Left cardiac atrium (tissue), 4 donors: ENCODE results near the gene VAV2. TPM values are rescaled to one million over a fixed set of nuclear protein-coding genes. Genes with fewer than 3 reads are reported as not detected.
A peak's percentile ranks its signal among the peaks of the same experiment; 100 is the strongest.

Experiments
- ATAC-seq, 2 donors: fragments of 200-7000 bp; cut with Tn5 transposase; one replicate each; pipeline ENCODE4 v1.9.1; 2020; ENCODE audit warnings: mild to moderate bottlenecking in 2 of 2, moderate library complexity in 2 of 2
- DNase-seq: peaks from one replicate; pipeline ENCODE4 v3.0.0-alpha.2; 2020
- intact Hi-C, 2 donors: fragments of 100-400 bp; cut with DNase I; formaldehyde crosslinking; loops; one replicate each; pipeline versions ENCODE4 v1.14.1 to v1.15.1; 2022 to 2023
- total RNA-seq, 2 donors: library from RNA; stranded (reverse); fragmentation: NEBNext Ultra II Directional; extraction: Animal tissue kit (Norgen Biotek cat#: 25700); gene quantifications; one replicate each; pipeline ENCODE4 v1.2.1, GENCODE V29; 2021
- donor health status: DM: no; HTN: yes; CAD: no.
- donor health status: DM: no; HTN: yes; CAD: no; lungs with severe emphysema.
- donor health status: DM: yes; HTN: yes; CAD: no.
- donor health status: Dilated cardiomyopathy.

VAV2 gene
- total RNA-seq, 2 donors from 2014 or later = 8.3 to 9.6 TPM

GRCh38 chr9:133948131-133948530 lies 44.0 kb downstream of the VAV2 start:
- intact Hi-C loops = no loop called here
- ATAC-seq (no peak), DNase-seq (peak; percentile 38)

DNA sequence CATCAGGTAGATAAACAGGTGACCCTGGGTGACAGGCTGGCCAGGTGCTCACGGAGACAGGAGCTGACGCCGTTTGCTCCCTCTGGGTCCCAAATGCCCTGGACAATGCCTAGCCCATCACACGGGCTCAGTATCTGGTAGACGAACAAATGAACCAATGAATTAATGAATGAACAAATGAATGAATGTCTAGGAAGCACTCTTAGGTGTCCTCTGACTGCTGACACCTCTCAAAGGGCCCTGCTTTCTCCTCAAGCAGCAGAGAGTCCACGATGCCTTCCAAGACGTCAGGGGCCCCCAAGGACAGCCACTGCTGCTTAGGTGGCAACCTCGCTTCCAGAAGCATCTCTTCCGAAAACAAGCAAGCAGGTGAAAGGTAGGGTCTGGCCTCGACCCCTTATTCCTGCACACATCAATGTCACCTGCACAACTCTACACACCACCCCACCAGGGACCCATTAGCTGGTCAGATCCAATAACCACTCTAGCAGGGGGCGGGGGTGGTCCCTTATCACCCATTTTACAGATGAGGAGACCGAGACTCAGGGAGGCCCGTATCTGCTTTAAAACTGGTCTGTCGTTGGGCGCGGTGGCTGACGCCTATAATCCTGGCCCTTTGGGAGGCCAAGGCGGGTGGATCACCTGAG lies 45.2 kb downstream of the VAV2 start:
- intact Hi-C loops = no loop called here
- DNase-seq = peak; percentile 9
- no peak for ATAC-seq

DNA sequence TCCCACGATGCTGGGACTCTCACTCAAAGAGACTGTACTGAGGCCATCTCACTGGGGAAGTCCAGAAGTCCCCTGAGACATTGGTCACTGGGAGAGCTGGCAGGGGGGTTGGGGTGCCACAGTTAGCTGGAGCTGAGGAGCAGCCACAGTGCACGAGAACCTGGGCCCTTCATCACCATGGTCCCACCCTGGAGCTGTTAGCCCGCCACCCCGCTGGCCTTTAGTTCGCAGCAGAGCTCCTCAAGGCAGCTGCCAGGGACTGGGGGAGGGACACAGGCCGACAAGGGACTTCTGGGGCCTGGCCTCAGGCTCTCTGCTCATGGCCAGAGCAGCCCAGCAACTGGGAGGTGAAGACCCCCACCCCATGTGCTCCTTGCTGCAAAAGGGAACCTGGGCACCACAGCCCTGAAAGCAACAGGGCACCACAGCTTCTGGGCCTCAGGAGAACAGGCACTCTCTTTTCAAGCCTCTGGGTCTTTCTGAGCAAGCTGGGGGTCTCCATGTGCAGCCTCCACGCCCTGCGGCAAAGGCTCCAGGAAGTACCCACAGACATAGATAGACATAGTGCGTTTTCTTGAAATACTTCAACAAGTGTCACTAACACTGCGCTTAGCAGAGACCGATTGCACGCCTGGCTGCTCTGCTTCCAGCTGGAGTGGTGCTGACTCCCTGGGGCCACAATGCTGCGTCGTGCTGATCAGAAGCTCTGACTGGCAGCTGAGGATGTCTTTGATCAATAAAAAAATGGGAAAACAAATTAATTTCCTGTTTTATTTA lies 46.0 kb downstream of the VAV2 start:
- intact Hi-C loops = no loop called here

DNA sequence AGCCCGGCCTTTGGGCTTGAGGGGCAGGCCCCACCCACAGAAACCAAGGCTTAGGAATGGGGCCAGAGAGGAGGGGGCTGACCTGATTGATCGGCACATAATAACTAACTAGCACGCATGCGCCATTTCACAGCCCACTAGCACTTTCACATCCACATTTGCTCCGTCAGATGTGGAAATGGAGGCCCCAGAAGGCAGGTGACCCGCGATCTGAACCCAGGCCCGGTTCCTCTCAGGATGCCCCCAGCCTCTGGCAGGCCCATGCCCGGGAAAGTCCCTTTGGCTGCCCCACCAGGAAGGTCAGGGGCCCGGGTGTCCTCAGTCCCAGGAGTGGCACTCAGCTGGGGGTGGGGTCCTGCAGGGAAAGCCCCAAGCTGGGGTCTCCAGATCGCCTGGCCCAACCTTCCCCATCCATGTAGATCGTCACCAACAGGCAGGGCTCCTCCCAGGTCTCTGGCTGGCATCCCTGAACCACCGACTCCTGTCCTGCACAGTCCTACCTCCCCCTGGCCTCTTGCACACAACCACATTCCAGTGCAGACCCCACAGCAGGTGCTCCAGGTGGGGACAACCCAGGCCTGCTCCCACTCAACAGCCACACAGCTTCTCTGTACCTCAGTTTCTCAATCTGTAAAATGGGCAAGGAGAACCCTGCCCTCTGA lies 46.7 kb downstream of the VAV2 start:
- DNase-seq (peak; percentile 14), ATAC-seq (no peak)
- intact Hi-C loops = no loop called here

More for the DNA sequence above, 46.0 kb downstream of the VAV2 start:
- no peak for ATAC-seq
- peak; percentile 11 for DNase-seq

GRCh38 chr9:133944746-133945135 lies 47.4 kb downstream of the VAV2 start:
- DNase-seq (peak; percentile 63), ATAC-seq (peak; percentile 56 to 74)
- intact Hi-C loops = no loop called here

DNA sequence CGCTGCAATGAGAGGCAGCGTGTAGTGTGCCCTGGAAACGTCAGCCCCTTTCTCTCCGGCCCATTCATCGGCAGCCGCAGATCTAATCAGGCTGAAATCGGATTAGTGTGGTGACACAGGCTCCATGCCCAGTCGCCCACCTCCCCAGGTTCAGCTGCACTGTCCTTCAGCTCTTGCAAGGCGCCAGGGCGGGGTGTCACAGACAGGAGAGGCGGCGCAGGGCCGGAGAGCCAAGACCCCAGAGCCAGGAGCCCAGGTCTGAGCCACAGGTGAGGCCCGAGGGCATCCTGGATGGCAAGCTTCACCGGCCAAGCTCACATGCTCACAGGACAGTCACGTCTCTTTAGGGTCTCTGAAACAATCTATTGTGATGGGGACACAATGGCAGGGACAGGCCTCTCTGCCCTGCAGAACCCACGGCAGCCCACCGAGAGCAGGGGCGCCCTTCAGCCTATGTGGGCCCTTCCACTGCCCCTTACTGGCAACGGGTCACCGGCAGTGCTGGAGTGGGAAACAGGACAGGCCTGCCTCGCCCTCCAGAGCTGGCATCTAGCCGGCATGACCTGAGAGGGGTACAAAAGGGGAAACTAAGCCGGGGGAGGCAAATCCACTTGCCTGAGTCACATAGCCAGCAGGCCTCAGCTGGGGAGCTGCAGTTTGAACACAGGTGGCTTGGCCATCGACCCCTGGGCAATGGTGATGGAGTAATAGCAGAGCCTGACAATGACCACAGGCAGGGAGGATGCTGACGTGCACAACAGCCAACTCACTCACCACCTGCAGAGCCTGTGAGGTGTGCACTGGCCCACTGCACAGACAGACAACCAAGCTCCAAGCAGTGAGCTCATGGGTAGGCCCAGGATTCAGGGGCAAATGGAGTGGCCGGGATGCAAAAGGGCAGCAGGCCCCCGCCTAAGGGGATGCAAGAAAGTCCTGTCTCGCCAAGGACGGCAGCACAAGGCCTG lies 48.1 kb downstream of the VAV2 start:
- ATAC-seq (no peak), DNase-seq (peak; percentile 15)
- intact Hi-C loops = no loop called here

DNA sequence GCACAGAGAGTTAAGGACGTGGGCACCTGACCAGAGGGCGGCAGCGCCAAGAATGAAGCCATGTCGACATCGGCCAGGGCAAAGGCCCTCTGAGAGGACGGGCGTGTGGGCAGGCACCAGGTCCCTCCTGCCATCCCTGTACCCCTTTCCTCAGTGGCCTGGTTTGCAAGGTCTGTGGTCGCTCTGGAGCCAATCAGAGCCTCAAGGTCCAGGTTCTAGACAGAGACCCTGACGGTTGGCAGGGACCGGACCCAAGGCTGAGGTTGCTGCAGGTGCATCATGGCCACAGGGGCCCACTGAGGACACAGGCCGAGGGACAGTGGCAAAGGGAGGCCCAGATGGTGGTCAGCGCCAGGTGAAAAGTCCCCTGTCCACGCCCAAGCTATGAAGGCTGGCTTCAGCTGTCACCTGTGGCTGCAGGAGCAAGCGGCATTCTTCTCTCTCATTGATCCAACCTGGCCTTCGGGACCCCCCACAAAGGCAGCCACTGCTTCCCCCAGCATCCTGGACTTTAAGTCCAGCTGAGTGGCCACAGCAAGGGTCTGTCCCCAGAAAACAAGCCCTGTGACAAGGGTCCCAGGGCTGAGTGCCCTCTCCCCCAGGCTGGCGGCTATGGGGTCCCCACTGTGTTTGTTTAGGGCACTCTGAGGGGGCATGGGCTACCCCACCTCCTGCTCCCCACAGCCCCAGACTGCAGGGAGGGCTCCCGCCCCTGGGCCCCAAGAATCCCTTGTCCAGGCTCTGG lies 48.9 kb downstream of the VAV2 start:
- intact Hi-C loops = no loop called here
- DNase-seq (peak; percentile 14), ATAC-seq (no peak)

DNA sequence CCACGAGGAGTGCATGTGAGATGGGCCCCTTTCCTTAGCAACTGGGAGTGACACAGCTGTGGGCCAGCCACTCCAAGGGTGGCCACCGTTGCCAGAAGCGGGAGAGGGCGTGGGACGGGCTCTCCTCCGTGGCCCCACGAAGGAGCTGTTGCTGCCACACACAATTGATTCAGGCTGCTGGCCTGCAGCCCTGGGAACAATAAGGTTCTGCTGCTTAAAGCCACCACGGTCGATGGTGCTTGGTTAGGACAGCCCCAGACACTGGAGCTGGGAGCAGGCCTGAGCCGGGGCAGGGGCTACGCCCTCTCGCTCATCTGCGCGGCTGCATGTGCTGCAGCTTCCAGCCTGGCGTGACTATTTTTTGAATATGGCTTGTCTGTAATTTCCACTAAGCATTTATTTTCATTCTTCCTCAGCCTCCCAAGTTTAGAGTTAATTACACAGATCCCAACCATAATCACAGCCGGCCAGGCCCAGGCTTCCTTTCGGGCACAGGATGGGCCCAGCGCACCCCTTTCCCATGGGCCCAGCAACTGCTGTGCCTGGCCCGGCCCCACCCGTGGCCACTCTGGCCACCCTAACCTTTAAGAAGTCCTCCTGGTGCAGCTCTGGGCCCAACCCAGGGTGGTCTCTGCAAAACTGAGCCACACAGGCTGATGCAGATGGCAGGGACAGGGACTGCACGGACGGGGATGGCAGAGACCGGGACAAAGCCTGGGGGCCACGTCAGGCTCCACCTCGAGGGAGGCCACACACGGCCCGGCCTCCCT lies 49.7 kb downstream of the VAV2 start:
- DNase-seq = peak; percentile 19
- ATAC-seq = no peak
- intact Hi-C loops = no loop called here

DNA sequence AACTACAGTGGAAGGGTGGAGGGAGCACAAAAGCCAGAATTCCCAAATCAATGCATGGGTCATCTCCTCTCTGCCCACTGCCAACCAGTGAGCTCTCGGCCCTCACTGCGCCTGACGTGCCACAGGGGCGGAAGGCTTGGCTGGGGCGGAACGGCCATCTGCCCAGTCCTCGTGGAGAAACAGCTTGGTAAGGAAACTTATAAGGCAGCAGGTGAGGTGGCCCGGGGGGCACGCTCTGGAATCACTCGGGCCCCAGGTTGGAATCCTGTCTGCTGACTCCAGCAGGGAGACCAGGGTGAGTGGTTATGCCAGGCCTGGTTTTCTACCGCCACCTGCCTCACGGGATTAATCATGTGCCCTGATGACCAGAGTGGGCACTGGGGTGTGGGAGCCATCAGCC lies 52.3 kb downstream of the VAV2 start:
- no peak for DNase-seq
- intact Hi-C loops = no loop called here
- no peak for ATAC-seq

DNA sequence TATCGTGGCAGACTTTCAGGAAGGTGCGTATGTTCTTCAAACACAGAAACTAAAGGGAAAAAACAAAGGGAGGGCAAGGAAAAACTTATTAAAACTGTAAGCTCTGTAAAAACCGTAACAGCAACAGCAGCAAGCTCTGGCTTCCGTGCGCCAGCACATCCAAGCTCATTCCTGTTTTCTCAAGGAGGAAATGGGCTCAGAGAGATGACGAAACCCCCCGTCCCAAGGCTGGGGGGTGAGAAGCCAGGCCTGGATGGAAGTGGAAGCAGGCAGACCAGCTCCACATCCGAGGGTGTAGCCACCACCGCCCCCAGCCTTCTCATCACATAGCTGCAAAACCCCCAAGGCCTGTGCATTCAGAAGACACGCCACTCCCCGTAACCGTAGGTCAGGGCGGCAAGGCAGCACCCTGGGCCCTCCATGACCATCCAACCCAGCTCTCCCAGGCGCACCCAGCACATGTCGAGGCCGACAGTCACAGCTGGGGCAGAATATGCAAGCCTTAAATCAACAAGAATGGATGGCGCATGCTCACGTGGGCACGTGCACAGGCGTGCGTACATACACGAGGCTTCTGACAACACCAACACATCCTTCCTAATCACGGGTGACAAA lies 52.8 kb downstream of the VAV2 start:
- ATAC-seq = no peak
- intact Hi-C loops = no loop called here
- no peak for DNase-seq

- intact Hi-C loops = no loop called here
- DNase-seq = no peak
- ATAC-seq = no peak
These were observed 53.4 kb downstream of the VAV2 start for GRCh38 chr9:133938753-133939152.

- intact Hi-C loops = no loop called here
- DNase-seq (no peak), ATAC-seq (no peak)
These were observed 54.0 kb downstream of the VAV2 start for GRCh38 chr9:133938086-133938485.

- intact Hi-C loops = no loop called here
- ATAC-seq = no peak
- no peak for DNase-seq
These were observed 55.0 kb downstream of the VAV2 start for GRCh38 chr9:133937120-133937519.

- intact Hi-C loops = no loop called here
- DNase-seq (peak; percentile 81), ATAC-seq (peak; percentile 70 to 75)
These were observed 56.7 kb downstream of the VAV2 start for GRCh38 chr9:133935328-133936005.

DNA sequence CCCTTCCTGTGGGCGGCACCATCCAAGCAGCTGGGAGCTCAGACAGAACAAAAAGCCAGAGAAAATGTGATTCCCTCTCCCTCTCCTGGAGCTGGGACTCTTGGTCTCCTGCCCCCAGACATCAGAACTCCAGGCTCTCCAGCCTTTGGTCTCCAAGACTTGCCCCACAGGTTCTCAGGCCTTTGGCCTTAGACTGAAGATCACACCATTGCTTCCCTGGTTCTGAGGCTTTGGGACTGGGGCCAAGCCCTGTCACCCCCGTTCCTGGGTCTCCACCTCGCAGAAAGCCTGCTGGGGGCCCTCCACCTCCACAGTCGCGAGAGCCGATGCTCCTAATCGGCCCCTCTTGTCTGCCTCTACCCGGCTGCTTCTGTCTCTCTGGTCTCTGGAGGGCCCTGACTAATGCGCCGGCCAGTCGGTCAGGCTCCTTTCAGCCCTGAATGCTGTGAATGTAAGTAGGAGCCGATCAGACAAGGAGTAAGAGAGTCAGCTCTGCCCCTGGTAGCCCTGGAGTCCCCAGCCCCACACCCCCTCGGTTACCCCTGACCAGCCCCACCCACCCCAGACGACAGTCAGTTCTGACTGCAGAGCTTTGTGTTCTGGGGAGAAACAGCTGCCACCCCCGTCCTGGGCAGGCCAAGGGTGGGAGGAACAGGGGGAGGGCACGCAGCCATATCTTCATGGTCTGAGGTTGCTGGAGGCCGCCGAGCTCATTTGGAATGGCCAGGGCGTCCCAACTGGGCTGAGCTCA lies 57.5 kb downstream of the VAV2 start:
- intact Hi-C loops = no loop called here
- peak; percentile 73 to 74 for ATAC-seq
- DNase-seq = peak; percentile 73

DNA sequence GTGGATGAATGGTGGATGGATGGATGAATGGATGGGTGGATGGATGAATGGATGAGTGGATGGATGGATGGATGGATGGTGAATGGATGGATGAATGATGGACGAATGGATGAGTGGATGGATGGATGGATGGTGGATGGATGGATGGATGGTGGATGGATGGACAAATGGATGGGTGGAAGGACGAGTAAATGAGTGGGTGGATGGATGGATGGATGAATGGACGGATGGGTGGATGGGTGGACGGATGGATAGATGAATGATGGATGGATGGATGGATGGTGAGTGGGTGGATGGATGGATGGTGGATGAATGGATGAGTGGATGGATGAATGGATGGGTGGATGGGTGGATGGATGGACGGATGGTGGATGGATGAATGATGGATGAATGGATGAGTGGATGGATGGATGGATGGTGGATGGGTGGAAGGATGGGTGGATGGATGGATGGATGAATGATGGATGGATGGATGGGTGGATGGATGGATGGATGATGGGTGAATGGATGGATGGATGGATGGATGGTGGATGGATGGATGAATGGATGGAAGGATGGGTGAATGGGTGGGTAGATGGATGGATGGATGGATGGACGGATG lies 58.6 kb downstream of the VAV2 start:
- no peak for ATAC-seq
- intact Hi-C loops = no loop called here
- no peak for DNase-seq
